GM21447 (cell line): ENCODE data around the gene TRPM2.

Experiments
- ATAC-seq: cut with Tn5 transposase; IDR thresholded peaks from one replicate; pipeline ENCODE4 v1.9.1; 2021; ENCODE audit not compliant: unreplicated experiment

TRPM2 gene

DNA sequence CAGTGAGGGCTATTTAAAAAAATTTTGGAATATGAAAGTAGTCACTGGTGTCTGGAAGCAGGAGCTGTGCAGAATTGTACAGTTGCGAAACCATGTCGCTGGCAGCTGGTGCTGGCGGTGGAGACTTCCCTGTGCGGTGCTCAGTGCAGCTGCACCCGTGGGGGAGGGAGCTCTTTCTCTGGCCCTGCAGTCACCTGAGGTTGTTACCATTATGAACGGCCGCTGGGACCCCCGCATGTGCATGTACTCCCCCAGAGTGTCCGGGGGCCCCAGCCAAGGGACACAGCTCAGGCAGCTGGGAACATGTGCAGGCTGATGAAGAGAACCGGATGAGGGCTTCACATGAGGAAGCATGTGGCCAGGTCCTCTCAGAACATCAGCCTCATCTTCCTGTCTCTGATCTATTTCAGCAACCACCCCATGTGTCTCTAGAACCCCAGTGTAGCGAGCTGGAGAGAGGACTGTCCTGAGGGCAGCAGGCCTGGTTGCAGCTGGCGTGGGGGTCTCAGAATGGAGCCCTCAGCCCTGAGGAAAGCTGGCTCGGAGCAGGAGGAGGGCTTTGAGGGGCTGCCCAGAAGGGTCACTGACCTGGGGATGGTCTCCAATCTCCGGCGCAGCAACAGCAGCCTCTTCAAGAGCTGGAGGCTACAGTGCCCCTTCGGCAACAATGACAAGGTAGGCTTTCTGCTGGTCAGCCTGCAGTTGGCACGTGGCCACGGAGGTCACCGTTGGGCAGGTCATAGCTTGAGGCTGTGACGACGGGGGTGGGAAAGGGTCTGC lies at the start of gene TRPM2:
TSS of gene TRPM2 (plus strand) at position 431 of the 780 bp plus-strand sequence. CDS start at position 511, 80 bp downstream.
- ATAC-seq, result peak; percentile 56

DNA sequence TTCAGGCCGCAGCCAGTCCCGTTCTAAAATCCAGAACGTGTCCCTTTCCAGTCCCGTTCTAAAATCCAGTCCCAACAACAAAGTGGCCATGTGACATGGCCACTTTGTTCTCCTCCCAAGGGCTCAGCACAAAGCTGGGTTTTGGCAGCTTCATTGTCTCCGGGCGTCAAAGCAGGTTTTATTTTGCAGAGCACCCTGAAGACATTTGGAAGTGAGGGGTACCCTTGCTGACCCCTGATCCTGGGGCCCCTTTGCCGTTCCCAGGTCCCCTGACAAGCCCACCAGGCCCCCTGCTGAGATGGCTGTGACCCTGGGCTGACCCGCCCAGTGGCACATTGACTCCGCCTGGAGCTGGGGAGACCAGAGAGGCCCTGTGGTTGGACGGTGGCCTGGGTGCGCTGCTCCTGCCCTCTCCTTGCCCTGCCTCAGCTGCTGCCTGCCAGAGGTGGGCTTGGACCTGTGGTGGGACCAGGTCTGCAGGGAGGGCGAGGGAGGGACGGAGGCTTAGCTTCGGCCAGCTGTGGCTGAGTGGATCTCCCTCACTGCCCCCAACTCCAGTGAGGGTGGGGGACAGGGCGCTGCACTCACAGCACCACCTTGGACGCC lies 49.3 kb upstream of the TRPM2 start:
- ATAC-seq, result no peak

DNA sequence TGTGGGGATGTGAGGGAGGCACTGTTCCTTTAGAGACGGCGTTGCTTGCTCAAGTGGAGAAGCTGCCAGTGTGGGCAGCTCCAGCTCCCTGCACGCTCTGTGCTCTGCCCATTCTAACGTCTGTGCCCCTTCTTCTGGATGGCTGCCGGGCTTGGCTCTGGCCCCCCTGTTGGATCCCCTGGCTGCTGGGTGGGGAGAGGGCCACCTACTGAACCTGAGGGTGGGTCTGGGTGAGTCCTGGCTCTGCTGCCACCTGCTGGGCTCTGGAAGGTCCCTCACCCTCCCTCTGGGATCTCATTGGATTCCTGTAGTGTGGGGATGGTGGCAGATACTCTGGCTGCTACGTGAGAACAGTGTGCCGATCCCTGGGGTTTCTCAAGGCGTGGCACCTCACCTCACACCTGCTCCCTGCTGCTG lies 48.5 kb upstream of the TRPM2 start:
- no peak for ATAC-seq

DNA sequence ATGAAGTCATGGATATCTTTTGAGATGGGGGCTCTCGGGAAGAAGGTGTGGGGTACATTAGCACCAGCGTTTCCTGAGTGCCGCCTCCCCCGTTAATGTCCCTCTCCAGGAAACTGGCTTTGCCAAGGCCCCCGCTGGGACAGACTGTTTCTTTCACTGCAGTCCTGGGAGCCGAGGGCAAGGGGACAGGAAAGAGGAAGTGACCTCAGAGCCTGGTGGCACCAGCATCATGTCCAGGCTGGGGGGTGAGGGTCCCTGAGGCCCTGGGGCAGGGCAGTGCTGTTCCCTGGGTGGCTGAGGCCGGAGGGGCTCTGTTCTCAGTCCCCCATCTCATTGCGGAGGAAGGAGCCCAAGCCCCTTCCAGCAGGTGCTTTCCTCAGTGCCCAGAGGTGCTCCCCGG lies 47.7 kb upstream of the TRPM2 start:
- ATAC-seq, result no peak

DNA sequence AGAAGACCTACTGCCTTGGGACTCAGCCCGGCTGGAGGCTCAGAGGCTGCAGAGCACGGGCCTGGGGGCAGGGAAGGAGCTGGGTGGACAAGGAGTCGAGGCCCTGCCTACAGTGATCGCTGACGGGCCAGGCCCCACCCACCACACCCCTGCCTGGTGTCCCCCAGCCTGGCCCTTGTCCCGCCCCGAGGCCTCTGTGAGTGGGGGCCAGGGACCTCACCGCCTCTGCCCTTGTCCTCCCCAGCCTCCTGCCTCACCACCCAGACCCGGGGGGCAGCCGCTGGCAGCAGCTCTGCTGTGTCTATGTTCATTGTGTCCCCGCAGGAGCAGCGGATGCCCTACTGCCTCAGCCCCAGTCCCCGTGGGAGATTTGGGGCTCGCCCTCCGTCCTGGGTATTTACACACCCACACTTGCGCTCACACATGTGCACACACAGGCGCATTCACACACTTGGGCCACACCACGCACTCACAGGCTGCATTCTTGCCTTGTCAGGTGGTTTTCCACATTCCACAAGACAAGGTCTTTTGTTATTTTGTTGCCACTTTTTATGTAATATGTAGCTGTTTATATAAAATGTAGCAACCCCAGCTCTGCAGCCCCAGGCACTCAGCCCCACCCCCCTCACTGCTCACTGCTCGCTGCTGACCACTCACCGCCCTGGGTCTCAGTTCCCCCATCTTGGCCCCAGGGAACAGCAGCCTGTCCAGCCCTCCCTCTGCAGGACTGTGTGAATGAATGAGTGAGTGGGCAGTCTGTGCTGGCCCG lies 46.3 kb upstream of the TRPM2 start:
- no peak for ATAC-seq

DNA sequence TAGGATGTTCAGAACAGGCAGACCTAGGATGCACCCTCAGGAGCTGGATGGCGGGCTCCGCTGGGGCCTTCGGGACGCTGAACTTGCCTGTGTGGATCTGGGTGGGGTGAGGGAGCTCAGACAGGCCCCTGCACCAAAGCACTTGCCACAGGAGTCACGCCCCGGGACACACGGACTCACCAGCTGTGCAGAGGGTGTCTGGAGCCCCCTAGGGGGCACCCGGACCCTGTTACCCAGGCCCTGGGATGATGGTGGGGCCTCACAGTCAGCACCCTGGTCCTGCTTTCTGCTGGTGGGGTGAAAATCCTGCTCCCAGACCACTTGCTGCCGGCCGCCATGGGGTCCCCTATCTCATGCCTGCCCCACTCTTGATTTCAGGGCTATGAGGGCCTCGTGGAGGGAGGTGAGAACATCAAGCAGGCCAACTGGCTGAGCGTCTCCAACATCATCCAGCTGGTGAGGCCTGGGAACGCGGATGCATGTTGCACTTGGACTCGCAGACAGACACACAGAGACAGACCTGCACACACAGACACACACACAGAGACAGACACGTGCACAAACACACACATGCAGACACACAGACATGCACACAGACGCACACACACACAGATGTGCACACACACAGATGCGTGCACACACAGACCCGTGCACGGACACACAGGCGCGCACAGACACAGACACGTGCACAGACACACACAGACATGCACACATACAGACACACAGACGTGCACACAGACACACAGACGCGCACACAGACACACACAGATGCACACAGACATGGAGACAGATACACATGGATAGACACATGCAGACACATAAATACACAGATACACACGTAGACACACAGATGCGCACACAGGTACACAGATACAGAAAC lies 42.6 kb upstream of the TRPM2 start:
- no peak for ATAC-seq

DNA sequence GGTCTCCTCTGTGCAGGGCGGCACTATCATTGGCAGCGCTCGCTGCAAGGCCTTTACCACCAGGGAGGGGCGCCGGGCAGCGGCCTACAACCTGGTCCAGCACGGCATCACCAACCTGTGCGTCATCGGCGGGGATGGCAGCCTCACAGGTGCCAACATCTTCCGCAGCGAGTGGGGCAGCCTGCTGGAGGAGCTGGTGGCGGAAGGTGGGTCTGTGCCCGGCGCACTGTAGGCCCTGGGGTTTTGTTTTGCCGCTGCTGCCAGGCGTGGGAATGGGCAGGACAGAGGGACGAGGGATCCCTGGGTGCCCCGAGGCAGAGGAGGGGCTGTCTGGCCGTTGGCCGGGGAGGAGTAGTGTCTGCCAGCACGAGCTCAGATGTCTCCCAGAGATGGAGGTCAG lies 41.3 kb upstream of the TRPM2 start:
- no peak for ATAC-seq

DNA sequence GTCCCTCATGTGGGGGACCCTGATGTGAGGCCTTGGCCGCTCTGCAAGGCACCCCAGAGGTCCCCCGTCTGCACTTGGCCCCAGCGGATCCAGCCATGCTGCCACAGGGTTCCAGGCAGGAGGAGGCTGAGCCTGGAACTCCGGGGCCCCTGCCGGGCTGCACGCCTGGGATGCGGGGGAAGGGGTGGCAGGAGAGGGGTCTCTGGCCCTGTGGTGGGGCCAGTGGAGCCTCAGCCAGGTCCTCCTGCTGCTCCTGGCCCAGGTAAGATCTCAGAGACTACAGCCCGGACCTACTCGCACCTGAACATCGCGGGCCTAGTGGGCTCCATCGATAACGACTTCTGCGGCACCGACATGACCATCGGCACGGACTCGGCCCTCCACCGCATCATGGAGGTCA lies 40.7 kb upstream of the TRPM2 start:
- no peak for ATAC-seq

DNA sequence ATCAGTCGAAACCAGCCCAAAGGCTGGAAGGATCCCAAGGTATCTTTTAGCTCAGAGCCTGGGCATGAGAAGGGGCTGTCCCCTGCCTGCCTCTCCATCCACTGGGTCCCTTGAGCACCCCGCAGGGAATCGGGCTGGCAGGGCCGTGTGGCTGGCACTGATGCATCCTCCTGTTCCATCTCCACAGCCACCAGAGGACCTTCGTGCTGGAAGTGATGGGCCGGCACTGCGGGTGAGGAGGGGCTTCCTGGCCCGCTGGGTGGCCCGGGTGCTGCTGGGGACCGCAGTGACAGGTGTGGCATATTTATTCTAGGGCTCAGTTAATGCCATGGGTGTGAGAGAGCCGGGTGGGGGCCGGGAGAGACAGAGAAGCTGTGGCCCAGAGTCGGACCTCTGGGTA lies 40.0 kb upstream of the TRPM2 start:
- ATAC-seq, result no peak

DNA sequence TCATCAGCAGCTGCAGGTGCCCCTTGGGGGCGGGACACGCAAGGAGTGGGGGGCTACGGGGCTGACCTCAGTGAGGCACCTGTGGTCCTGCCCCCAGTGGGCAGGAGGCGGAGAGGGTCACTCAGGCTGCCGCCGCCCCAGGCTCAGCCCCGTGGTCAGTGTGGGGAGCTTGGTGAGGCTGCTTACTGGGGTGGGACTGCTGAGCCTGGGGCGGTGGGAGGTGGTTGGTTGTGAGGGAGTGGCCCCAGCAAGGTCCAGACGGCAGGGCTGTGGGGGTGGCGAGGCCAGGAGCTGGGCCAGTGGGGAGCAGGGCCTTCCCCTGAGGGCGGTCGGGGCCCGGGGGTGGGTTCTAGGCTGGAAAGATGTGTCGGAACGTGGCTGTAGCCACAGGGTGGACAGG lies 39.3 kb upstream of the TRPM2 start:
- no peak for ATAC-seq

DNA sequence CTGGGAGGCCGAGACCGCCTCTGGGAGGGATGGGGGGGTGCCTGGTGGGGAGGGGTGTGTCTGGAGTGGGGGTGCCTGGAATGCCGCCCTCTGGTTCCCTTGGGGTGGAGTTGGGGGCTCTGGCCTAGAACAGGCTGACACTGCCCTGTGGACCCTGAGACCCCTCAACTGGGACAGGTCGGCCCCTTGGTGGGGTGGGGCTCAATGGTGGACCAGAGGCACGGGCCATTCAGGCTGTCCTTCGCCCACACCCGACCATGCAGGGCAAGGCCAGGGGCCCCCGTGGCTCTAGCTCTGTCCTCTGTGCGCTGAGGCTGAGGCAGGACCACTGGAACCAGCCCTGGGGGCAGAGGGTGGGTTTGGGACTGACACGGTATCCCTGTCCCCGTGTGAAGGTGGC lies 38.9 kb upstream of the TRPM2 start:
- no peak for ATAC-seq

DNA sequence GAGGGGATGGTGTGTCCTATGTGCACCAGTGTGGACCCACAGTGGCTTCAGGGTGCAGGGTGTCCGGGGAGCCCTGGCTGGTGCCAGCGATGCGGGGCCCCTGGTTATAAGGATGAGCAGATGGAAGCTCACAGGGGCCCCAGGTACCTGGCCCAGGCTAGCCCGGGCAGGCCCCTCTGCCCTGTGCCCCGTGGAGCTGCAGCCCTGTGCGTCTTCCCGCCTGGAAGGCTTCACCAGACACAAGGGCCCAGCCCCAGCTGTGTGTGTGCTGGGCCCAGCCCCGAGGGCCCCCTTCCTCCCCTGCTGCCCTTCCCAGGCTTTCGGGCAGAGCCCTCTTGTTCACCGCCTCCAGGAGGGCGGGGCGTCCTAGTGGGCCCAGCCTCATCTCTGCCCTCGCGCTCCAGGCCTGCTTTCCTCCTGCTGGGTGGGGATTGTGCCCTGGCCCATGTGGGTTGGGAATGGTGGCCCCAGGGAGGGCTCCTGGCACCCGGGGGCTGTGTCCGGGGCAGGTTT lies 37.7 kb upstream of the TRPM2 start:
- no peak for ATAC-seq

DNA sequence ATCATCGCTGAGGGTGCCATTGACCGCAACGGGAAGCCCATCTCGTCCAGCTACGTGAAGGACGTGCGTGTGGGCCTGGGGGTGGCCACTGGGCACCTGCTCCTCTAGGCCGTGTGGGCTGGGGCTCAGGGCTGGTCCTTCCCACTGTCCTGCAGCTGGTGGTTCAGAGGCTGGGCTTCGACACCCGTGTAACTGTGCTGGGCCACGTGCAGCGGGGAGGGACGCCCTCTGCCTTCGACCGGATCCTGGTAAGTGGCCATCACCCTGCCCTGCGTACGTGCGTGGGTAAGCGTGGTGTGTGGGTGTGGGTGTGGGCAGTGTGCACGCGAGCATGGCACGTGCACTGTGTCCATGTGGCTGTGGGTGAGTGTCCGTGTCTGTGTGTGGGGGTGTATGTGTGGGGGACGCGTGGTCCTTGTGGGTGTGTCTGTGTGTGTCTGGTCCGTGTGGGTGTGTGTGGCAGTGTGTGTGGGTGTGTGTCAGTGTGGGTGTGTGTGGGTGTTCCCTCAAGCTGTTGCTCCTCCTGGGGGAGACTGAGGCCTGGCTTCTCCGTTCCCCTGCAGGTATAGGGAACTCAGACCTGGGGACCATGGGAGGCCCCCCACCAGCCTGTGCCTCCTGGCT lies 37.0 kb upstream of the TRPM2 start:
- no peak for ATAC-seq

DNA sequence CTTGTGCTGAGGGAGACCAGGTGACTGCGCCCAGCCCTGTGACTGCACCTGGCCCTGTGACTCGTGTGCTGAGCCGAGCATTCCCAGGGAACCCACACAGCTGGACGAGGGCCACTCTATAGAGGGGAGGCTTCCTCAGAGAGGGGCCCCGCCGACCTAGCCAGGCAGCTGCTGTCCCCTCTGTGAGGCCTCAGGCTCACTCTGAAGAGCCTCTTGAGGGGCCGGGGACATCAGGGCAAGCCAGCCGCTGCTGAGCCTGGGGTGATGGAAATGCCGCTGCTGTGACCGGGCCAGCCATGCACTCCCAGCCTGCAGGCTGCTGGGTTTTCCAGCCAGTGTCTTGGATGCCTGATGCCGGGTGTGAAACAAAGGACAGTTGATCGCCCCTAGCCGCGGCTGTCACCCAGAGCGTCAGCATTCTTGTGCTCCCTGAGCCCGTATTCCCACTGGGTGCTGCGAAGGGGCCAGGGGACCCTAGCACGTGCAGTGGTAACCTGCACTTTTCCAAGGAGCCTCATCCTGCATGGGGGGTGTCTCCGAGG lies 36.1 kb upstream of the TRPM2 start:
- ATAC-seq, result no peak

DNA sequence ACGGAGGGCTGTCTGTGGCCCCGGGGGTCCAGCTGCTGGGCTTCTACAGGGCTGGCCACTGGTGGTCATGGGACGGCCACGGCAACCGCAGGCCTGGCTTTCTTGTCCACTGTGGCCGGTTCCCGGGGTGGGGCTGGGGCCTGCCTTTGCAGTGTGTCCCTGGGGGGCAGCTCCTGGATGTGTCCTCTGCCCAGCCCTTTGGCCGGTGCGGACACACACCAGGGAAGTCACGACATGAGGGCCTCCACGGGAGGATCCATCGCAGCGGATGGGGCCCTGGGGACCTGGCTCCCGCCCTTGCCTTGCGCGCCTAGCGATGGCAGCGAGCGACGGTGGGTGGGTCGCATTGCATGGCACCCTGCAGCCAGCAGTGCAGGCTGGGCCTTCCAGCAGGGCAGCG lies 35.5 kb upstream of the TRPM2 start:
- ATAC-seq, result no peak

DNA sequence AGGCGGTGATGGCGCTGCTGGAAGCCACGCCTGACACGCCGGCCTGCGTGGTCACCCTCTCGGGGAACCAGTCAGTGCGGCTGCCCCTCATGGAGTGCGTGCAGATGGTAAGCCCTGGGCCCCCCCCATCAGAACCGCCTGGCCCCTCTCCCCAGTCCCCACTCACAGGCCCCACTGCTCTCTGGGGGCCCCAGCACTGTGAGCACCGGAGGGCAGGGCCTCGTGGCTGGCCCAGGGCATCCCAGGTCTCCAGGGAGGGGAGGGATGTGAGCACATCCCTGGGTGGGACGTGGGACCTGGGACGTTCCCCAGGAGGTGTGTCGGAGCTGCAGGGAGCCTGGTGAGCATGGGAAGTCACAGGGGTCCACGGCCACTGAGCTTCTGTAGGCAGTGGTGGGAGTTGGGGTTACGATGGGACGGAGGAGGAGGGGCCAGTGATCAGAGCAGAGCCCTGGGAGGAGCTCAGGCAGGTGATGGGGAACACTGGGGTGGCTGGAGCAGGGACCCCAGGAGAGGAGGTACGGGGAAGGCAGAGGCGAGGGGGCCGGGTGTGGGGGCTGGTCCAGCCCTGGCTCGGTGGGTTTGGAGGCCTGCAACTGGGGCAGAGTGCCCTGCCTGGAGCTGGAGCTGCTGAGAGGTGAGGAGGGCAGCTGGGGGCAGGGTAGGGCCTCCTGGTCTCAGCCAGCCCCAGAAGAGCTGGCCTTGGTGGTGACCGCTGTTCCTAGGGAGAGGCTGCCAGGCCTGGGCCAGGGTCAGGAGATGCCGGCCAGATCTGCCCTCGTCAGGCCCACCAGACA lies 34.7 kb upstream of the TRPM2 start:
- ATAC-seq, result no peak

DNA sequence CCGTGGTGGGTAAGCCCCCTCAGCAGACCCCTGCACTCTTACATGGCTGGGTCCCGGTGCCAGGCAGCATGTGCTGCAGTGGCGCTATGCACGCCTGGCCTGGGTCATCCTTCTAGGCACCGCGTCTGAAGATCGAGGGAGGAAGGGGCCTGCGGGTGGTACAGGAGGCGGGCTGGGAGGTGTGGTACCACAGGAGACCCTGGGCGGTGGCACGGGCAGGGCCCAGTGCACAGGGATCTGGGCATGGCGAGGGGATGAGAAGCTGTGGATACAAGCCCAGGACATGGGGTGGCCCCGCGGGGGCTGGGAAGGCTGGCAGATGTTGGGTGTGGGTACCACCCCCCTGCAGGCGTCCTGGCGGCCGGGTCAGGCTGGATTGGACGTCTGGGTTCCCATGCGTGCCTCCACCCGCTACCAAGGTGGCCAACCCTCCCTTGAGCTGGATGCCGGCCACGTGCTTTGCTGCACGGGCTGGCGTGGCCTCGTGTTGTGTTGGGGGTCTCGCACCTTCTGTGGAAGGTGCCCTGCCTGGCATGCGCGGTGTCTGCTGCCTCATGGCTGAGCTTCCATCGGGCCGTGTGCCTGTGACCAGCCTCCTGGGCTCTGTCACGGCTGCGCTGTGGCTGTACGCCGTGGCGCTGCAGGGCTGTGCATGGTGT lies 33.9 kb upstream of the TRPM2 start:
- no peak for ATAC-seq

DNA sequence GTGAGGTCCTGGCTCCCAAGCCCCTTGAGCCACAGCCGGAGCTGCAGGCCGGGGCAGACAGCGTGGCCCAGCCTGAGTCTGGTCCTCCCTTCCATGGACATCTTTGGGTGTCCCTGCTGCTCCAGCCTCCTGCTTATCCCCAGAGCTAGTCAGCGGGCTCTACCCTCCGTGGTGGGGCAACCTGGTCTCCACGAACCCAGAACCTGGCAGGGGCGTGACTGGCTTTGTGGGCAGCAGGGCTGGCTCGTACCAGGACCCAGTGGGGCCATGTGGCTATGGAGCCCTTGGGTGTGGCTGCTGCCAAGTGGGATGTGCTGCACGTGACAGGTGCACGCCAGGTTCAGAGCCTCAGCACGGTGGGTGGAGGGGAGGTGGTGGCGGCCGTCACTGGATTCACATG lies 32.6 kb upstream of the TRPM2 start:
- ATAC-seq, result no peak
